ENCODE results near the gene OR5K1. TPM values are rescaled to one million over a fixed set of nuclear protein-coding genes. Genes with fewer than 3 reads are reported as not detected.

OR5K1 gene
- total RNA-seq, 1 experiment from 2014 or later, result not detected

GRCh38 chr3:98501863-98502576, 39.0 kb downstream of the OR5K1 start:
- no peak overlapping the region for H3K4me3 ChIP-seq

GRCh38 chr3:98504539-98504938, 41.5 kb downstream of the OR5K1 start:
- Histone ChIP-seq H3K4me3 (no peak overlapping the region), H3K9me3 (no peaks in the 10 kb centered on the region), H3K36me3 (no peaks in the 10 kb centered on the region; the same call in 1 of the 2 replicates), H3K27me3 (no peaks in the 10 kb centered on the region)
- no peak for DNase-seq

More at GRCh38 chr3:98501863-98502576, 39.0 kb downstream of the OR5K1 start:
- no peaks in the 10 kb centered on the region for H3K36me3 ChIP-seq
- H3K27me3 ChIP-seq, result no peaks in the 10 kb centered on the region
- H3K9me3 ChIP-seq, result no peaks in the 10 kb centered on the region
- no peak for DNase-seq

- Histone ChIP-seq H3K36me3 (peaks cover 2% of the 10 kb centered on the region), H3K9me3 (no peaks in the 10 kb centered on the region), H3K4me3 (no peak overlapping the region), H3K27me3 (no peaks in the 10 kb centered on the region)
- DNase-seq, result no peak
Measured at GRCh38 chr3:98508582-98508981, 45.6 kb downstream of the OR5K1 start.

- DNase-seq, result no peak
Measured at GRCh38 chr3:98512576-98512975, 49.6 kb downstream of the OR5K1 start.

GRCh38 chr3:98513091-98513511, 50.1 kb downstream of the OR5K1 start:
- Histone ChIP-seq H3K9me3 (no peaks in the 10 kb centered on the region), H3K36me3 (peaks cover 40% of the 10 kb centered on the region), H3K4me3 (no peak overlapping the region), H3K27me3 (no peaks in the 10 kb centered on the region)
- DNase-seq, result peak; percentile 69

More at GRCh38 chr3:98512576-98512975, 49.6 kb downstream of the OR5K1 start:
- no peaks in the 10 kb centered on the region for H3K9me3 ChIP-seq
- H3K27me3 ChIP-seq, result no peaks in the 10 kb centered on the region
- peaks cover 34% of the 10 kb centered on the region for H3K36me3 ChIP-seq
- no peak overlapping the region for H3K4me3 ChIP-seq

GRCh38 chr3:98513736-98514135, 50.7 kb downstream of the OR5K1 start:
- Histone ChIP-seq H3K9me3 (no peaks in the 10 kb centered on the region), H3K4me3 (no peak overlapping the region), H3K27me3 (no peaks in the 10 kb centered on the region), H3K36me3 (peaks cover 46% of the 10 kb centered on the region)
- no peak for DNase-seq

- Histone ChIP-seq H3K9me3 (no peaks in the 10 kb centered on the region), H3K4me3 (no peak overlapping the region), H3K36me3 (peaks cover 58% of the 10 kb centered on the region), H3K27me3 (no peaks in the 10 kb centered on the region)
- no peak for DNase-seq
Measured at GRCh38 chr3:98514948-98515347, 51.9 kb downstream of the OR5K1 start.

- no peaks in the 10 kb centered on the region for H3K27me3 ChIP-seq
- H3K9me3 ChIP-seq, result no peaks in the 10 kb centered on the region
- H3K4me3 ChIP-seq, result no peak overlapping the region
- peaks cover 73% of the 10 kb centered on the region for H3K36me3 ChIP-seq
- no peak for DNase-seq
Measured at GRCh38 chr3:98518816-98519215, 55.8 kb downstream of the OR5K1 start.

- Histone ChIP-seq H3K4me3 (no peak overlapping the region), H3K9me3 (no peaks in the 10 kb centered on the region), H3K27me3 (no peaks in the 10 kb centered on the region), H3K36me3 (peaks cover 69% of the 10 kb centered on the region)
- DNase-seq, result no peak
Measured at GRCh38 chr3:98519351-98519750, 56.4 kb downstream of the OR5K1 start.

GRCh38 chr3:98521897-98522543, 59.0 kb downstream of the OR5K1 start:
- H3K4me3 ChIP-seq, result peak overlapping the region; percentile 79
- peaks cover 47% of the 10 kb centered on the region for H3K36me3 ChIP-seq
- H3K27me3 ChIP-seq, result no peaks in the 10 kb centered on the region
- no peaks in the 10 kb centered on the region for H3K9me3 ChIP-seq
- peak; percentile 62 for DNase-seq

Other genes starting within 250 kb of the OR5K1 start
- not detected in 2 replicates for gene OR5H6, start 199.0 kb upstream of the OR5K1 start, total RNA-seq (2014; rRNA removed; shearing (Covaris generic); ENCODE audit: low replicate concordance)
- gene OR5H2, start 180.7 kb upstream of the OR5K1 start, total RNA-seq (2014; rRNA removed; shearing (Covaris generic); ENCODE audit: low replicate concordance), result not detected in 2 replicates
- gene OR5K4, start 109.3 kb upstream of the OR5K1 start, total RNA-seq (2014; rRNA removed; shearing (Covaris generic); ENCODE audit: low replicate concordance), result not detected in 2 replicates
- gene OR5K3, start 72.5 kb upstream of the OR5K1 start, total RNA-seq (2014; rRNA removed; shearing (Covaris generic); ENCODE audit: low replicate concordance), result not detected in 2 replicates
- gene OR5K2, start 34.5 kb downstream of the OR5K1 start, total RNA-seq (2014; rRNA removed; shearing (Covaris generic); ENCODE audit: low replicate concordance), result not detected in 2 replicates
- 53.0 and 105 TPM in 2 replicates for gene CLDND1, start 59.7 kb downstream of the OR5K1 start, total RNA-seq (2014; rRNA removed; shearing (Covaris generic); ENCODE audit: low replicate concordance)
- not detected in 2 replicates for gene GPR15, start 68.8 kb downstream of the OR5K1 start, total RNA-seq (2014; rRNA removed; shearing (Covaris generic); ENCODE audit: low replicate concordance)
- gene CPOX, start 130.4 kb downstream of the OR5K1 start, total RNA-seq (2014; rRNA removed; shearing (Covaris generic); ENCODE audit: low replicate concordance), result 43.7 and 45.1 TPM in 2 replicates